GM19240 (cell line): Measurements from ENCODE around the gene USP37.

Source experiments
- DNase-seq: peaks from one replicate; pipeline ENCODE4 v3.0.0; 2011; ENCODE audit warnings: low spot score; ENCODE audit not compliant: insufficient read length

The USP37 gene

GRCh38 chr2:218478544-218478943, 89.6 kb downstream of the USP37 start:
- DNase-seq: no peak

GRCh38 chr2:218477247-218477646, 90.9 kb downstream of the USP37 start:
- no peak for DNase-seq

GRCh38 chr2:218476676-218477075, 91.5 kb downstream of the USP37 start:
- DNase-seq: no peak

- DNase-seq: no peak
These were observed 93.6 kb downstream of the USP37 start for GRCh38 chr2:218474527-218474926.

- DNase-seq: no peak
These were observed 95.2 kb downstream of the USP37 start for GRCh38 chr2:218472988-218473387.

GRCh38 chr2:218471982-218472381, 96.2 kb downstream of the USP37 start:
- DNase-seq: no peak

GRCh38 chr2:218471036-218471435, 97.1 kb downstream of the USP37 start:
- no peak for DNase-seq

GRCh38 chr2:218470448-218470847, 97.7 kb downstream of the USP37 start:
- DNase-seq: no peak

GRCh38 chr2:218465987-218466633, 102.0 kb downstream of the USP37 start:
- DNase-seq: no peak

GRCh38 chr2:218458598-218458997, 109.6 kb downstream of the USP37 start:
- DNase-seq: no peak

- no peak for DNase-seq
These were observed 111.3 kb downstream of the USP37 start for GRCh38 chr2:218456849-218457248.

- DNase-seq: no peak
These were observed 116.1 kb downstream of the USP37 start for GRCh38 chr2:218452079-218452478.

- DNase-seq: no peak
These were observed 119.2 kb downstream of the USP37 start for GRCh38 chr2:218448934-218449333.

GRCh38 chr2:218447072-218447471, 121.1 kb downstream of the USP37 start:
- no peak for DNase-seq

- DNase-seq: no peak
These were observed 121.6 kb downstream of the USP37 start for GRCh38 chr2:218446547-218446946.

GRCh38 chr2:218445602-218446001, 122.5 kb downstream of the USP37 start:
- DNase-seq: no peak

GRCh38 chr2:218444692-218445357, 123.3 kb downstream of the USP37 start:
- DNase-seq: no peak

GRCh38 chr2:218438596-218438995, 129.6 kb downstream of the USP37 start:
- DNase-seq: no peak

GRCh38 chr2:218437969-218438368, 130.2 kb downstream of the USP37 start:
- no peak for DNase-seq

- DNase-seq: no peak
These were observed 131.2 kb downstream of the USP37 start for GRCh38 chr2:218436992-218437391.

GRCh38 chr2:218435003-218435982, 132.9 kb downstream of the USP37 start:
- DNase-seq: no peak

GRCh38 chr2:218434456-218434855, 133.7 kb downstream of the USP37 start:
- DNase-seq: no peak
